SK-N-SH (cell line): ENCODE results near the gene AK5. TPM values are rescaled to one million over a fixed set of nuclear protein-coding genes. Genes with fewer than 3 reads are reported as not detected.

Experiments used
- CTCF ChIA-PET: fragments of 300-600, 350-600 bp; formaldehyde crosslinking; extraction: SDS; loops from one replicate; lab custom pipeline; 2021; lab: Yijun Ruan, JAX
- POLR2A ChIA-PET: fragments of 350-600 bp; sonication (Branson Sonifier 250); formaldehyde crosslinking; extraction: SDS; loops from one replicate; lab custom pipeline; 2020; ENCODE audit warnings: antibody characterized with exemption, inconsistent platforms; lab: Yijun Ruan, JAX
- DNase-seq: peaks from one replicate; pipeline ENCODE4 v3.0.0; 2012
- H2AFZ ChIP-seq: fragments of 200-600 bp; sonication (generic); 2 replicates; pipeline ENCODE4 v1.8.1; 2016; ENCODE audit warnings: antibody characterized with exemption, mild to moderate bottlenecking, low read depth
- H3F3A ChIP-seq: fragments of 200-600 bp; sonication (generic); replicated peaks from 2 replicates; pipeline ENCODE3; 2016; ENCODE audit warnings: antibody characterized with exemption, mild to moderate bottlenecking; ENCODE audit not compliant: insufficient read depth
- H3K27ac ChIP-seq, 2 experiments: fragments of 200-500 bp in 1 of 2; fragments of 200-600 bp in 1 of 2; sonication (Bioruptor generic) in 1 of 2; sonication (generic), shearing (Covaris generic) in 1 of 2; 2 replicates each; pipeline versions ENCODE4 v1.5.1 to v1.6.1; 2014 to 2016; ENCODE audit warnings: low read depth in 2 of 2, inconsistent platforms in 1 of 2, low read length in 1 of 2, mild to moderate bottlenecking in 1 of 2, mixed read lengths in 1 of 2
- H3K27me3 ChIP-seq: fragments of 200-600 bp; sonication (generic), shearing (Covaris generic); 2 replicates; pipeline ENCODE4 v1.6.1; 2016; ENCODE audit warnings: mixed run types; ENCODE audit not compliant: insufficient read depth
- H3K36me3 ChIP-seq, 2 experiments: fragments of 200-500 bp in 1 of 2; fragments of 200-600 bp in 1 of 2; sonication (Bioruptor generic) in 1 of 2; sonication (generic) in 1 of 2; replicated peaks in 1 of 2; 2 replicates each; pipeline versions ENCODE3 to v1.5.1; 2014 to 2016; ENCODE audit warnings: low read length in 1 of 2, mild to moderate bottlenecking in 1 of 2; ENCODE audit not compliant: insufficient read depth in 2 of 2, control insufficient read depth in 1 of 2
- H3K4me1 ChIP-seq, 2 experiments: fragments of 200-500 bp in 1 of 2; fragments of 200-600 bp in 1 of 2; sonication (Bioruptor generic) in 1 of 2; sonication (generic), shearing (Covaris generic) in 1 of 2; 2 replicates each; pipeline versions ENCODE4 v1.5.1 to v1.6.1; 2014 to 2016; ENCODE audit warnings: low read depth in 1 of 2, low read length in 1 of 2, mixed run types in 1 of 2; ENCODE audit not compliant: insufficient read depth in 2 of 2, control insufficient read depth in 1 of 2
- H3K4me2 ChIP-seq: fragments of 200-600 bp; sonication (generic), shearing (Covaris generic); 2 replicates; pipeline ENCODE4 v1.6.1; 2017; ENCODE audit warnings: mixed run types
- H3K4me3 ChIP-seq, 2 experiments: fragments of 200-500 bp in 1 of 2; fragments of 200-600 bp in 1 of 2; sonication (Bioruptor generic) in 1 of 2; sonication (generic), shearing (Covaris generic) in 1 of 2; 2 replicates each; pipeline versions ENCODE4 v1.5.1 to v1.8.1; 2014 to 2016; ENCODE audit warnings: low read depth in 2 of 2, inconsistent platforms in 1 of 2, low read length in 1 of 2, mild to moderate bottlenecking in 1 of 2, mixed read lengths in 1 of 2, moderate library complexity in 1 of 2
- H3K79me2 ChIP-seq: fragments of 200-600 bp; sonication (generic); 2 replicates; pipeline ENCODE4 v1.8.1; 2017; ENCODE audit warnings: mild to moderate bottlenecking; ENCODE audit not compliant: insufficient read depth
- H3K9ac ChIP-seq: fragments of 200-600 bp; sonication (generic); 2 replicates; pipeline ENCODE4 v1.6.1; 2017; ENCODE audit warnings: mixed run types
- H3K9me2 ChIP-seq: fragments of 200-600 bp; sonication (generic); 2 replicates; pipeline ENCODE4 v1.6.1; 2017; ENCODE audit warnings: mixed run types
- H3K9me3 ChIP-seq: fragments of 200-600 bp; sonication (generic); 2 replicates; pipeline ENCODE4 v1.6.1; 2017; ENCODE audit warnings: mixed run types, mild to moderate bottlenecking, moderate library complexity
- H4K20me1 ChIP-seq: fragments of 200-600 bp; sonication (generic); 2 replicates; pipeline ENCODE4 v1.6.1; 2017; ENCODE audit warnings: mild to moderate bottlenecking, mixed run types; ENCODE audit not compliant: insufficient read depth
- CTCF ChIP-seq: fragments of 200-600 bp; sonication (generic); IDR thresholded peaks from 2 replicates; pipeline ENCODE4 v1.6.1; 2017; ENCODE audit warnings: antibody characterized with exemption, mild to moderate bottlenecking, moderate library complexity
- ELF1 ChIP-seq: IDR thresholded peaks from 2 replicates; pipeline ENCODE4 v1.4.0; 2012
- EP300 ChIP-seq, 2 experiments: IDR thresholded peaks; 2 replicates each; pipeline versions ENCODE4 v1.4.0 to v1.6.1; 2012; ENCODE audit warnings: borderline replicate concordance in 1 of 2, low read depth in 1 of 2, low read length in 1 of 2
- EZH2phosphoT487 ChIP-seq: fragments of 200-600 bp; sonication (generic); IDR thresholded peaks from 2 replicates; pipeline ENCODE4 v1.6.1; 2017; ENCODE audit warnings: low read depth, mixed run types, mild to moderate bottlenecking, antibody characterized with exemption, moderate library complexity, borderline replicate concordance
- FOSL2 ChIP-seq: IDR thresholded peaks from 2 replicates; pipeline ENCODE4 v1.4.0; 2012; ENCODE audit warnings: low read depth, mild to moderate bottlenecking, moderate library complexity, borderline replicate concordance
- MAX ChIP-seq: IDR thresholded peaks from 2 replicates; pipeline ENCODE4 v1.4.0; 2012; ENCODE audit warnings: low read depth
- MEF2A ChIP-seq: IDR thresholded peaks from 2 replicates; pipeline ENCODE4 v1.4.0; 2012; ENCODE audit warnings: low read depth, borderline replicate concordance
- MXI1 ChIP-seq: IDR thresholded peaks from 2 replicates; pipeline ENCODE4 v1.6.1; 2012; ENCODE audit warnings: mild to moderate bottlenecking, low read depth, low read length, improper control_type of control experiment
- POLR2AphosphoS5 ChIP-seq: IDR thresholded peaks from 2 replicates; pipeline ENCODE4 v1.6.1; 2012; ENCODE audit warnings: low read depth, low read length
- RAD21 ChIP-seq: IDR thresholded peaks from 2 replicates; pipeline ENCODE4 v1.6.1; 2012; ENCODE audit warnings: mild to moderate bottlenecking, low read length
- RXRA ChIP-seq: IDR thresholded peaks from 2 replicates; pipeline ENCODE4 v1.4.0; 2012; ENCODE audit warnings: low read depth, mild to moderate bottlenecking, borderline replicate concordance
- TAF1 ChIP-seq: IDR thresholded peaks from 2 replicates; pipeline ENCODE4 v1.6.1; 2012; ENCODE audit warnings: low read depth, mild to moderate bottlenecking, low read length, moderate library complexity, borderline replicate concordance
- ZBTB33 ChIP-seq: IDR thresholded peaks from 2 replicates; pipeline ENCODE4 v1.4.0; 2012; ENCODE audit warnings: low read depth, borderline replicate concordance
- WGBS: methylation state at CpG from one replicate; pipeline ENCODE4 v1.1.6; 2017; ENCODE audit warnings: low lambda C conversion rate; 5-methylcytosine and 5-hydroxymethylcytosine counted together
- polyA plus RNA-seq, 3 experiments: library from polyadenylated mRNA; depleted of rRNA; stranded (reverse); fragments of >200 nt; gene quantifications; 2 replicates each; pipeline ENCODE4 v1.2.3, GENCODE V29; 2012

Gene AK5
- polyA plus RNA-seq, 1 of the 3 experiments (the other 2 are of a cell fraction), result 22.9 TPM

GRCh38 chr1:77303387-77303786 is 21.6 kb downstream of the AK5 start:
- WGBS, result 83% methylated on average over 3 of the region's 3 CpGs

More at GRCh38 chr1:77303387-77303786, 21.6 kb downstream of the AK5 start:
- Histone ChIP-seq H3K79me2 (no peaks in the 10 kb centered on the region; the same call in 1 of the 2 replicates), H2AFZ (no peak overlapping the region), H3K4me3 (no peak overlapping the region), H3K4me2 (no peak overlapping the region), H3K4me1 (no peaks in the 10 kb centered on the region), H3K27ac (no peak overlapping the region), H3K9ac (no peak overlapping the region), H3K9me3 (no peaks in the 10 kb centered on the region), H3K36me3 (peaks cover 0 to 10% of the 10 kb centered on the region in 2 experiments), H4K20me1 (no peaks in the 10 kb centered on the region), H3K27me3 (no peaks in the 10 kb centered on the region), H3K9me2 (no peaks in the 10 kb centered on the region)
- POLR2A ChIA-PET, result no interaction called here
- CTCF ChIA-PET, result no interaction called here
- no peak for DNase-seq
- no peak for TF ChIP-seq MAX
- no peak for TF ChIP-seq MXI1
- no peak for TF ChIP-seq EP300 (IDR thresholded peaks at IDR 0.05; ENCODE audit: borderline replicate concordance in 1 of 2, low read depth in 1 of 2, low read length in 1 of 2)
- TF ChIP-seq ZBTB33, result no peak
- TF ChIP-seq EZH2phosphoT487, result no peak
- no peak for TF ChIP-seq CTCF
- TF ChIP-seq TAF1, result no peak
- TF ChIP-seq RAD21, result no peak
- TF ChIP-seq ELF1, result no peak
- no peak for TF ChIP-seq MEF2A
- no peak for TF ChIP-seq RXRA
- no peak for TF ChIP-seq POLR2AphosphoS5
- no peak for TF ChIP-seq FOSL2
- TF ChIP-seq, all 33 proteins: peak for 0
- H3F3A ChIP-seq, result no peaks in the 10 kb centered on the region
